Measurements from ENCODE around the gene ACAD10. TPM values are rescaled to one million over a fixed set of nuclear protein-coding genes. Genes with fewer than 3 reads are reported as not detected.

ACAD10 gene
- total RNA-seq, 1 experiment from 2014 or later, result 3.4 TPM

- no peak for DNase-seq (ENCODE audit: low spot score)
Observed at GRCh38 chr12:111775205-111776193, 89.6 kb downstream of the ACAD10 start.

DNA sequence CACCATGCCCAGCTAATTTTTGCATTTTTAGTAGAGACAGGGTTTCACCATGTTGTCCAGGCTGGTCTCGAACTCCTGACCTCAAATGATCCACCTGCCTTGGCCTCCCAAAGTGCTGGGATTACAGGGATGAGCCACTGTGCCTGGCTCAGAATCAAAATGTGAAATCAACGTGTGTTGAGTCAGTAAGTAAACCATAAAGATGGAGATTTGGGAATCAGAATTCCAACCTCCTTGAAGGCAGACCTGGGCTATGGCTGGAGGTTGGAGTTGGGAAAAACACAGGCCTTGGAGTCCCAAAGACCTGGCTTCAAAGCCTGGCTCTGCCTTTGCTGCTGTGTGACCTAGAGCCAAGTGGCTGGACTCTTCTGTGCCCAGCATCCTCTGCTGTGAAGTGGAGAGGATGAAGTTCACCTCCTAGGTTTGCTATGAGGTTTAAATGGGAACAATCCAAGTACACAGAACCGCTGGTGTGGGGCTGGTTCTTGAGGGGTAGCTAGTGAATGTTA lies 91.0 kb downstream of the ACAD10 start:
- DNase-seq (ENCODE audit: low spot score), result no peak

- no peak for DNase-seq (ENCODE audit: low spot score)
Observed at GRCh38 chr12:111777345-111778045, 91.6 kb downstream of the ACAD10 start.

DNA sequence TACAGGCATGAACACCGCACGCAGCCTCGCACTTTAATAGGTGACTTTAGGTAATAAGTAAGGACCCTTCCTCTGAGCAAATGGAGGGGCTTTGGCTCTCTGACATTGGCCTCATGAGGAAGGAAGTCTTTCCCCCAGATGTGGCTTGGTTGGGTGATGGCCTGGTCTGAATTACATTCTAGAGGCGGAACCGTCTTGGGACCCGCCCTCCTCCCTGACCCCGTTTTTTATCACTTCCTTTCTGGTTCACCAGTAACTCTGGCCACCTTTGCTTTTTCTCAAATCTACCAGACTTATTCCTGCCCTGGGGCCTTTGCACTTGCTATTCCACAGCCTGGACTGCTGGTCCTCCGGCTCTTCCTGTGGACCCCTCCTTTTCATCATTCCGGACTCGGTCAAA lies 94.3 kb downstream of the ACAD10 start:
- no peak for DNase-seq (ENCODE audit: low spot score)

DNA sequence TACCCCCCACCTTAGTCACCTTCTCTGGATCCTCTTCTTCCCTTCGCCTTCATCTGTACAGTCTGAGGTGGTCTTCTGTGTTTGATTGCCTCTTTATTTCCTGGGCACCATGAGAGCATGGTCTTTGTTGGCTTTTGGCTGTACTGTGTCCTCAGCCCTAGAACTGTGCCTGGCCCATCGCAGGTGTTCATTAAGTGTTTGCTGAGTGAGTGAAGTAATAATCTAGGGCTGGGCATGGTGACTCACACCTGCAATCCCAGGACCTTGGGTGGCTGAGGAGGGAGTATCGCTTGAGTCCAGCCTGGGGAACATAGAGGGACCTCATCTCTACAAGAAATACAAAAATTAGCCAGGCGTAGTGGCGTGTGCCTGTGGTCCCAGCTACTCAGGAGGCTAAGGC lies 94.8 kb downstream of the ACAD10 start:
- DNase-seq (ENCODE audit: low spot score), result no peak

- DNase-seq (ENCODE audit: low spot score), result no peak
Observed at GRCh38 chr12:111781085-111781658, 95.3 kb downstream of the ACAD10 start.

DNA sequence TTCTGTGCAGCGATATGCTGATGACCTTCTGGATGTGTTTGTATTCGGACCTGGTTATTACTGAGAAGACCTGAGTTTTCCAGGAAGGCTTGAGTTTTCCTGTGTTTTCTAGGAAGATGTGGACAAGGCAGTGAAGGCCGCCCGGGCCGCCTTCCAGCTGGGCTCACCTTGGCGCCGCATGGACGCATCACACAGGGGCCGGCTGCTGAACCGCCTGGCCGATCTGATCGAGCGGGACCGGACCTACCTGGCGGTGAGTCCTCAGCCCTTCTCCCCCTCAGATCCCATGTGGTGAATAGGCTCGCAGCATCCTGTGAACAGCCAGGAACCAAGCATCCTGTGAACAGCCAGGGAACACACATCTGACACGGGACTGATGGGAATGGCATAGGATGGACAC lies 97.2 kb downstream of the ACAD10 start:
- DNase-seq (ENCODE audit: low spot score), result no peak

- DNase-seq (ENCODE audit: low spot score), result no peak
Observed at GRCh38 chr12:111784953-111785352, 99.1 kb downstream of the ACAD10 start.

DNA sequence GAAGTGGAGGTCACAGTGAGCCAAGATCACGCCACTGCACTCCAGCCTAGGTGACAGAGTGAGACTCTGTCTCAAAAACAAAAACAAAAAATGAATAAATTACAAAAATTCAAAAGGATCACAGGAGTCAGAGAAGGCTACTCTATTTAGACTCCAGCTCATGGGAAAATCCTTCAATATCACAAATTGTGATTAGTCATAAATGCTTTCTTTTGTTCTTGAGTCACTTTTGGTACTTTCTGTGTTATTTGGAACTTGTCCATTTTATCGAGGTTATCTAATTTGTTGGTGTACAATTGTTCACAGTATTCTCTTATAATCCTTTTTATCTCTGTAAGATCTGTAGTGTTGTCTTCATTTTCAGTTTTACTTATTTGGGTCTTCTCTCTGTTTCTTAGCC lies 99.8 kb downstream of the ACAD10 start:
- peak; percentile 41 for DNase-seq (ENCODE audit: low spot score)

DNA sequence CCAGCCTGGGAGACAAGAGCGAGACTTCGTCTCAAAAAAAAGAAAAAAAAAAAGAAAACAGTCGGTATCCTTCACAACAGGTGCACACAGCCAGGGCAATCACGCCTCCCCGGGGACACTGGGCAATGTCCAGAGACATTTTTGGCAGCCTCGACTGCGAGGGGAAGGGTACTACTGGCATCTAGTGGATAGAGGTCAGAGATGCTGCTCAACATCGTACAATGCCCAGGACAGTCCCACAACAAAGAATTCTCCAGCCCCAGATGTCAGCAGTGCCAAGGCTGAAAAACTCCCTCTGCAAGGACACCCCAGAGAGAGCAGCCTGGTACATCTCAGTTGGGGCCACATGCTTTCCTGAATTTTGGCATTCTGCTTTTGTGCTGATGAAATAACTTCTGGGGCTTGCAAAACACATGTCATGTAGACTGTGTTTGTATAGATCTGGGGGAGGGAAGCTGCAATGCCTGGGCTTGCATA lies 102.4 kb downstream of the ACAD10 start:
- no peak for DNase-seq (ENCODE audit: low spot score)

- no peak for DNase-seq (ENCODE audit: low spot score)
Observed at GRCh38 chr12:111789779-111790178, 103.9 kb downstream of the ACAD10 start.

DNA sequence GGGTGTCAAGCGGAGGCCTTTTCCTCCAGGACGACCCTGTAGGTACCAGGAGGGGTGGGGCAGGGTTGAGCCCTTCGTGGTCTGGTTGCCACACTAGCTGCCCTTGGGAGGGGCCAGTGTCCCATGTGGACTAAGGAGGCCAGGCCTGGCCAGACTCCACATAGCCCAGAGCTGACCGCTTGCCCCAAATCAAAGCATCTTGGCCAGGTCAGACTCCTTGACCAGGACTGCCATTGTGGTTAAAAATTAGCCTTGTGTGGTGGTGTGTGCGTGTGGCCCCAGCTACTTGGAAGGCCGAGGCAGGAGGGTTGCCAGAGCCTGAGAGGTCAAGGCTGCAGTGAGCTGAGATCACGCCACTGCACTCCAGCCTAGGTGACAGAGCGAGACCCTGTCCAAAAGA lies 105.7 kb downstream of the ACAD10 start:
- no peak for DNase-seq (ENCODE audit: low spot score)

GRCh38 chr12:111792155-111792855 lies 106.5 kb downstream of the ACAD10 start:
- peak; percentile 43 for DNase-seq (ENCODE audit: low spot score)

DNA sequence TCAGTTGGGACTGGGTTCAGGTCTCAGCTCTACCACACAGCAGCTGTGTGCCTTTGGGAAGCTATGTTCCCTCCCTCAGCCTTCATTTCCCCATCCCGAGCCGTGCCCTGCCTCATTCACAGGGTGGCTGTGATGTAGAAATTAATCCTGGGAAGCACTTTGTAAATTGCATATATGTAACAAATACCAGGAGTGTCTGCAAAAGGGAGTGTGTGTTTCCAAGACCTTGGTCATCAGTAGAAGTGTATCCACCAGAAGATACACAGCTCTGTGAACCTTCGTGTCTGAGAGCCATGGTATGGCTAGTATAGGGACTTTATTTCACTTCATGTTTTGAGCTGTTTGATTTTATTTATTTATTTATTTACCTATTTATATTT lies 107.0 kb downstream of the ACAD10 start:
- no peak for DNase-seq (ENCODE audit: low spot score)

GRCh38 chr12:111798182-111798581 lies 112.3 kb downstream of the ACAD10 start:
- DNase-seq (ENCODE audit: low spot score), result no peak

DNA sequence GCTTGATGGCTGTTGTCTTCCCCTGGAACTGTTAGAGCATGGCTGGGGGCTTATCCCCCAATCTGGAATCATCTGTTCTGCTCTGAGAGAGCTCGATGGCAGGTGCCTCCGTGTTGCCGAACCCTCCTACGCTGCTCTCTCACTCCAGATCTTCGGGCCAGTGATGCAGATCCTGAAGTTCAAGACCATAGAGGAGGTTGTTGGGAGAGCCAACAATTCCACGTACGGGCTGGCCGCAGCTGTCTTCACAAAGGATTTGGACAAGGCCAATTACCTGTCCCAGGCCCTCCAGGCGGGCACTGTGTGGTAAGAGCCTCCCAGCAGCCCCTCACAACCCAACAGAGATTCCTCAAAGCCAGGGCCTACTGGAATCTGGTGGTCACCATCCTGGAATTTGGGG lies 113.9 kb downstream of the ACAD10 start:
- no peak for DNase-seq (ENCODE audit: low spot score)

GRCh38 chr12:111803038-111803626 lies 117.3 kb downstream of the ACAD10 start:
- no peak for DNase-seq (ENCODE audit: low spot score)

GRCh38 chr12:111803851-111804250 lies 118.0 kb downstream of the ACAD10 start:
- DNase-seq (ENCODE audit: low spot score), result no peak

DNA sequence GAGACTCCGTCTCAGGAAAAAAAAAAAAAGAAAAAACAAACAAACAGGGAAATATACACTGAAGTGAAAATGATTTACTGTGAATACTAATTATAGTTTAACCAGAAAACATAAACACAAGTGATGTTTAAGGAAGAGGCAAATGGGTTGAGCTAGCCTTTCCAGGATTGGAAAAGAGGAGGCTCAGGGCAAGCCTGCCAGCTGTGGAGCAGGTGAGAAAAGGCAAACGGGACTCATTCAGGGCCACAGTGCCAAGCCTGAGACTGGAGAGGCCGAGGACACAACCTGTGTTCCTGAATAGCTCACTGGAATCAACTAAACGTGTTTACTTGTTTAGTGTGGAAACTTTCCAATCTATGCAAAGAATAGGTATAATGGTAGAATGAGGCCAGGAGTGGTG lies 120.5 kb downstream of the ACAD10 start:
- DNase-seq (ENCODE audit: low spot score), result no peak

All from A172 (cell line).